GM18870 (cell line): ENCODE measurements around the gene EFNA4.
A peak's percentile ranks its signal among the peaks of the same experiment; 100 is the strongest.

Source experiments
- ATAC-seq: cut with Tn5 transposase; IDR thresholded peaks from one replicate; pipeline ENCODE4 v1.9.1; 2021; ENCODE audit warnings: moderate library complexity; ENCODE audit not compliant: unreplicated experiment

Gene EFNA4

DNA sequence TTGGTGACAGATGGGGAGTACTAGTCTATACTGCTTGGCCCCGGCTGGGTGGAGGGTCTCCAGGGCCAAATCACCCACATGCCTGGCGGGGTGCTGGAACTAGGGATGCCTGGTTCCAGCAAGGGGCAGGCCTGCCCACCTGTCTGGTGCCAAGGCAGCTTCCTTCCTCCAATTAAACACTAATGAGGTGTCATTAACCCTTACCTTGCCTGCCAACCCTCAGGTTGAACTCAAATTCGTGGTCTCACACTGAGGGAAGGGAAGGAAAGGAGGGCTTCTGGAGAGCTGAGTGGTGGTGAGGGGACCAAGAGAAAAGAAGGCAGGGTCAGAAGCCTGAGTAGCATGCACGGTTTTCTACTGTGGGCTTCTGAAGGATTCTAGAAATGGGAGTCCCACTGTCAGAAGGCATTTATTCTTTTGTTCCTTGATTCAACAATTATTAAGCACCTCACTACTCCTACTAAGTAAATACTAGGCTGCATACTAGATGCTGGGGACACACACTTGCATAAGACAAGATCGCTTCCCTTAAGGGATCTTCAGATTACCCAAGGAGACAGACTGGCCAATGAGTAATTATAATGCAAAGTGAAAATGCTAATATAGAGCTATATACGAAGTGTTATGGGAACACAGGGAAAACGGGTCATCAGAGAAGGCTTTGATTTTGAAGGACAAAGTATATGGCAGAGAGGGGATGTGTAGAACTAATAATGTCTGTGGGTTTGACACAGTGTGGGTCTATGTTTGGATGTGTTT is 9.2 kb downstream of the EFNA4 start:
- no peak for ATAC-seq

DNA sequence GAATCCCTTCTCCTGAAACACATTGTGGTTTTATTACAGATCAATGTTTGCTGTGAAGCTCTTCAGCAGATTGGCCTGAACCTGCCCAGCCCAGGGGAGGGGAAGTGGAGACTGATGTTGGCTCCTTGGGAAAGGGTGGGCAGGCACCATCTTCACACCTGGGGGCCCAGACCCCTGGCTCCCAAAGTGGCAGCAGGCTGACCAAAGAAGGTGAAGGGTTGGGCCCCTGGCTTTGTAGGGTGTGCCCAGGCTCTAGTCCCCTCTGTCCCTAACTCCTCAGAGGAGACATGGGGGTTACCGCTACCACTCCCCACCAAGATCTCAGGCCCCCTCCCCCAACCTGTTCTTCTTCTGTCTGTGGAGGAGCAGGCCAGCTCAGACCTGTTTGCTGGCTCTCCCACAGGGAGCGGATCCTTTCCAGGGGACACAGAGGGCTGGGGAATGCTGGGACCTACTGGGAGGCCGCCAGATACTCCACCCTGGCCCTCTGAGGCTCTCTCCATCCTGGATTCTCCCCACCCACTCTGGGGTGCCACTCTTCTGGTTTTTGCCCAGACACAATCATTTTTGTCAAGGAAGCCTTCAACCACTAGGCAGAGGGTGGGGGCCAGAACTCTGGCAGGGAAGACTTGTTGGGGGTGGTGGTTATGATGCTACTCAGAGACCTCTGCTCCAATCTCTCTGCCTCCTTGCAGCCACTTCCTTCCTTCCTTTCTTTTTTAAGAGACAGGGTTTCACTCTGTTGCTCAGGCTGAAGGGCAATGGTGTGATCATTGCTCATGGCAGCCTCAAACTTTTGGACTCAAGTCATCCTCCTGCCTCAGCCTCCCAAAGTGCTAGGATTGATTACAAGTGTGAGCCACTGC is 10.1 kb downstream of the EFNA4 start:
- no peak for ATAC-seq

DNA sequence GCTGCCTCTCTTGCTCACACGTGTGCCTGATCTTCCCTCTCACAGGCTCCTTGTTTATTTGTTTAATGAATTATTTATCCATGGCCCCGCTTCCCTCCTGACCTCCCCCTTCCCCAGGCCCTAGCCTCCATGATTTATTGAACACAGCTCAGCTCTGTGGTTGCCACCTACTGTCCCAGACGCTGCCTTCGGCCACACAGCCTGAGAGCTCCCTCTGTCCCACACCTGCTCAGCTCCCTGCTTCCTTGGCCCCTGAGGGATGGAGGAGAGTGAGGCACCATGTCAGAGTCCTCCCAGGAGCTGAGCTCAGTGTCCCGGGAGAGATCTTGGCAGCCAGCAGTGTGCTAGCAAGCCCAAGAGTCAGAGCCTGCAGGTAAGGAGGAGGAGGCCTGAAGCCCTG is 12.0 kb downstream of the EFNA4 start:
- ATAC-seq: no peak

DNA sequence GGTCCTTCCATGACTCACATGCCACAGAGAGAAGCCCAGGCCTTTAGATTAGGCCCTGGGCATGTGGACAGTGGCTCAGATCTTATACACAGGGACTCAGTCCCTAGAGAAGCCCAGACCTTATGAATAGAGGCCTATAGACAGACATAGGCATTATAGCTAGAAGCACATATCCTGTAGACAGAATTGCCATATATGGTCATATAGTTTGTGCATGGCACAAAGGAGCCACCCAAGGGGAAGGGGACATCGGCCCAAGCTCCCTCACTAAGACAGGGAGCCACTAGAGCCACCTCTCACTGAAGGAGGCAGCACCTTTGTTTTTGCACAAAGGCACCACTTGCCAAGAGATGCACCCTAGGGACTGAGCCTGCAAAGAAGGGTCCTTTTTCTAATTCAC is 12.8 kb downstream of the EFNA4 start:
- ATAC-seq: no peak

GRCh38 chr1:155077346-155077745 is 13.8 kb downstream of the EFNA4 start:
- ATAC-seq: no peak

DNA sequence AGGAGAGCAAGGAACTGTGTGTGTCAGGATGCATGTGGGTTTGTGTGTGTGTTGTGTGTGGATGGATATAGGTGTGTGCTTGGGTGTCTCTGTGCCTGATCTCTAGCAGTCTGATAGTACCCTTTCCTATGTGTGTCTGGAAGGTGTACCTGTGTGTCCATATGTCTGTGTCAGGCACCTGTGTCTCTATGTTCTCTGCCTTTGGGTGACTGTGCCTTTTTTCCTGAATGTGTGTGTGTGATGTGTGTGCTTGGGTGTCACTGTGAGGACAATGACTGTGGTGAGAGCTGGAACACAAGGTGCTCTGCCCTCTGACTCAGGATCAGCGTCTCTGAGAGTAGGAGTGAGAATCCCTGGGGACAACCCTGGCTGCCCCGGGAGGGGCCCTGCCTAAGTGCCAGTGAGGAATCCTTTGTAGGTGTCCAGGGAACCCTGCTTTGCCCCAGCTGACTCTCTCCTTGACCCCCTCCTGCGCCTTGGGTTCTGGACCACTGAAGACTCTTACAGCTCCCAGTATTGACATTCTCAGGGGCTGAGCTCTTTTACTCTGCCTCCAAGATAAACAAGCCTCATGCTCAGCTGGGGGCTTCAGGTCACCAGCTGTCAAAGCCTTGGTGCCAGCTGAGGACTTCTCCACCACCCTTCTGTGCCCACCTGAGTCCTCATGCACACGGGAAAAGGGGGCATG is 14.4 kb downstream of the EFNA4 start:
- no peak for ATAC-seq

GRCh38 chr1:155078469-155079209 is 15.1 kb downstream of the EFNA4 start, which contains the start of gene EFNA3:
Gene EFNA3 (plus strand): TSS chr1:155078837. CDS start chr1:155078942, 105 bp downstream.
- ATAC-seq: no peak

DNA sequence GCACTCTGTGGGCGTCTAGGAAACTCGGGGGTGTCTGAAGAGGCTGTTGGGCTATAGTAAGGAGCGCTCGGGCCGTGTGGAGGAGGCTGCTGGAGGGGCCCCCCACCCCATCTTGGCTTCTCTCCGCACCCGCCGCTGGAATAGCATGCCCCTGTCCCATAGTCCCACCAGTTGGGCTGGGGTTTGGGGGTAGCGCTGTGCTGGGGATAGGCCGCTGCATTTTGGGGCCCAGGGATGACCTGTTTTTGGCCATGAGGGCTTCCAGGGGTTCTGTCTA is 15.6 kb downstream of the EFNA4 start:
- no peak for ATAC-seq

- ATAC-seq: no peak
Observed at GRCh38 chr1:155079487-155080311, 16.2 kb downstream of the EFNA4 start.

GRCh38 chr1:155080312-155081228 is 17.0 kb downstream of the EFNA4 start:
- no peak for ATAC-seq

DNA sequence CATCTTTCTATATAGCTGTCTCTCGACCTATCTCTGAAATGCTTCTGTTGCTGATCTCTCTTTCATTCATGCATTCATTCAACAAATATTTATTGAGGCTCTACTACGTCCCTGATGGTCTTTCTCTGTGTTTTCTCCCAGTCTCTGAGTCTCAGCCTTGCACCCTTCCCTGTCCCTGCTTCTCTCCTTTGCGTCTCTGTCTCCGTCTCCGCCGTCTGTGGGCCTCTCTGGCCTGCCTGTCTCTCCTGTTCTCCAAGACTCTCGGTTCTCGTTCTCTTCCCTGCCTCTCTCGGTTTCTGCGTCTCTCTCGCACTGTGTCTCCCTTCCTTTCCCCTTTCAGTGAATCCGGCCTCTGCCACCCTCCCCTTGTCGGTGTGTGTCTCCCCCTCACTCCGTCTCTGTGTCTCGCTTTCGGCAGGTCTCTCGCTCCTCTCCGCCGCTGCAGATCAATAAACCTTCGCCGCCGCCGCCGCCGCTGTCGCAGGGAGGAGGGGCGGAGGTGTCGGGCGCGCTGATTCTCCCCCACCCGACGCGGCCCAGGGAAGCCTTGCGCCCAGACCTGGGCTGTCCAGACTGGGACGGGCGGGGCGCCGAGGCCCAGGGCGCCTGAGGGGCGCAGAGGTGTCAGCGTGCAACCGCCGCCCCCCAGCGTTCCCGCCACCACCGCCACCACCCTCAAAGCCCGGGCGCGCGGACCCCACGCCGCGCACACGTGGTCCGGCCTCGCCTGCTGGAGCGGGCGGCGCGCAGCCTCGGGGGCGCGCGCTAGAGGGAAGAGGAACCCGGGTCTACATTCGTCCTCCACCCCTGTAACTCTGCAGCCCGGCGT is 18.1 kb downstream of the EFNA4 start:
- ATAC-seq: no peak

DNA sequence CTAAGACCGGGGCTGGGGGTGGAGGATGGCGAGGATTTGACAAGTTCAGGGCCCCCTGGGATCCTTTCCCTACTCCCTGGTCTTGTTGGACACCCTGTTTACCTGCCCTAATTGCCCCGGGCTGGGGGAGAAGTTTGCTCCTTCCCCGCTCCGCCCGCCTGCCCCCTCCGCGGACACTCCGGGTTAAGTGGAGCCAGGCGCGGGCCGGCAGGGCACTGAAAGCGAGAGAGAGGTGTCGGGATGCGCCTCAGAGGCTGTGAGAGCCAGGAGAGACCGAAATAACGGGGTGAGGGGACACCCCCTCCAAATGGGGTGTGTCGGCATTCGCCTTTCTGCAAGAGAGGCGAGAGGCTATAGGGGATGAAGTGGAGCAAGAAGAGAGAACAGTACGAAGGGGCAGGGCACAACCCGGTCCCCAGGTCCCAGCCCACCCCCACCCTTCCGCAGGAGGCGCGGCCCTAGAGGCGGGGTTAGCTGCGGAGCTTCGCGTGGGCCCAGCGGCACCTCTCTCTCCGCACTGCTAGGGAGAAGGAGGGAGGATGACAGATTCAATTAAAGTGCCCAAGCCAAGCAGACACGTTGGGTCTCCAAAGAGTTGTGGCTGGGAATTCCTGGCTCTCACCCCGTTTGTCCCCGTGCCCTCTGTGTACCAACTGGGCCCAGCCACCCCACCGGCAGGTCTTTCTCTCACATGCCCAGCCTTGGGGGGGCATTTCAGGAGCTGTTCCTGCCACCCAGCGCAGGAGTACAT is 18.9 kb downstream of the EFNA4 start:
- no peak for ATAC-seq

DNA sequence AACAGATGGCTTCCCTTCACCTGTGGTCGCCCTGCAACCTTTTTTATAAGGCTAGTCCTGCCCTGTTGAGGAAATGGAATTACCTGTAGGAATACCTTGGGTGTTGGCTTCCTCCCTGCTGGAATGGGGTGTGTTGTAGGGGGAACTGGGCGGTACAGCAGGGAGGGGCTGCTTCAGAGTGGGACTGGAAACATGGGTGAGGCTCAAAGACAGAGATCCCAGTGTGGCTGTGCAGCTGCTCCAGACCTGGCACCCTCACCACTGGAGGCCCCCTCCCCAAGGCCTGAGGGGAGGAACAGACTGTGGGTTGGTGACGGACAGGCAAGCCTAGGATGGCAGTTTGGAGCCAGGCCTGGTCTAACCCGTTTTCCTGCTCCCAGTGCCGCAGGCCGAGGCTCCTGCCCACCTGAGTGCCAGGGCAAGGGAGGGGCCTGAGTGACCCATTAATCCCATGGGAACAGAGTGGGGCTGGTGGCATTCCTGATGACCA is 19.6 kb downstream of the EFNA4 start:
- ATAC-seq: no peak

DNA sequence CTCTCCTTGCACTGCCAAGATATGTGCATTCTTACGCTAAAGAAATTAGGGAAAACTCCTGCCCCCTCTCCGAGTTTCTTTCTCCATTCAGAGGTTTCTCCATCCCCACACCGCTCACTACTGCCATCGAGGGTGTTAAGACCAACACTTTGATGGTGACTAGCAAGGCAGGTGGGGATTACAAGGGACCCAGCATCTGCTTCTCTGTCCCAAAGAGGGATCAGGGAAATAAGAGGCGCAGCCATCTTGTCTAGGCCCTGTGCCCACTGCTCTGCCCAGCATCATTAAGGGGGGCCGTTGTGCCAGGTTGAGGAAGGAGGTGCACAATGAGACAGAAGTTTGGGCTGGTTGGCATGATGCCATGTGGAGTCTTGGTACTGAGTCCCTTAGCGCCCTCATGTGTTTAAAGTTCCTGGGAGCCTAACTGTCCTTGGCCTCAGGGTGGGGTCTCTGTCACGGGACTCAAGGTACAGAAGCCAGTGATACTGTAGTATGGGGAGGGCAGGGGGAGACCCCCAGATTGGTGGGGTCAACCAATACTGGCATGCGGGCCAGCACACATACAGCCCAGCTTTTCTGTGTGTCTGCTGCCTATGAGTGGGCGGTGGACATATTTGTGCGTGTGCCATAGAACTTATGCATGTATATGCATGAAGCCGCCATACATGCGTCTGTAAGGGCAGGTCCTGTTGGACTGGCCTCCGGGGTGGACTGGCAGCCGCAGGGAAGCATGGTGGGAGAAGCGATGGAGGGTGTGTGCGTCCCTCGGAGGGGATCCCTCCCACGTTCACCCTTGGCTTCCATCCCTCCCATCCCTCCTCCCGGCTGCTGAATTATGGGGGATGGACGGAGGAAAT is 20.6 kb downstream of the EFNA4 start:
- ATAC-seq: peak; percentile 16

- peak; percentile 72 for ATAC-seq
Observed at GRCh38 chr1:155084722-155085503, 21.4 kb downstream of the EFNA4 start.
